ENCODE data around the gene COL1A2.

The COL1A2 gene

DNA sequence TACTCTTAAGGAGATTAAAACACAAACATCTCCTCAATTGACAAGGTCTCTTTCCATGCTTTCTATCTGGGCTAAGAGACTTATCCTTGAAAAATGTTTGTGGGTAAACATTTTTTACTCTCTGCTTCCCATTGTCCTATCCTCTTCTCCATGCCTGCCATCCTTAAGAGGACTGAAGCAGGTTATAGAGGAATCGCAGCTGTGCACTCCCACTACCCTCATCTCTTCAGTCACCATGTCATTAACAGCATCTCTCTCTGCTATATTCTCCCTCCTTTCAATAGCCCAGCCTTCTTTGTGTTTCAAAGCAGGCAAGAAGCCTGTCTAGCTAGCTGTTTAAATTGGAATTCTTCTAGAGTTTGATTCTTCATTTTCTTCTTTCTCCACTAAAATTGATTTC lies 22.6 kb downstream of the COL1A2 start:
- TF ChIP-seq, protein P1, sequence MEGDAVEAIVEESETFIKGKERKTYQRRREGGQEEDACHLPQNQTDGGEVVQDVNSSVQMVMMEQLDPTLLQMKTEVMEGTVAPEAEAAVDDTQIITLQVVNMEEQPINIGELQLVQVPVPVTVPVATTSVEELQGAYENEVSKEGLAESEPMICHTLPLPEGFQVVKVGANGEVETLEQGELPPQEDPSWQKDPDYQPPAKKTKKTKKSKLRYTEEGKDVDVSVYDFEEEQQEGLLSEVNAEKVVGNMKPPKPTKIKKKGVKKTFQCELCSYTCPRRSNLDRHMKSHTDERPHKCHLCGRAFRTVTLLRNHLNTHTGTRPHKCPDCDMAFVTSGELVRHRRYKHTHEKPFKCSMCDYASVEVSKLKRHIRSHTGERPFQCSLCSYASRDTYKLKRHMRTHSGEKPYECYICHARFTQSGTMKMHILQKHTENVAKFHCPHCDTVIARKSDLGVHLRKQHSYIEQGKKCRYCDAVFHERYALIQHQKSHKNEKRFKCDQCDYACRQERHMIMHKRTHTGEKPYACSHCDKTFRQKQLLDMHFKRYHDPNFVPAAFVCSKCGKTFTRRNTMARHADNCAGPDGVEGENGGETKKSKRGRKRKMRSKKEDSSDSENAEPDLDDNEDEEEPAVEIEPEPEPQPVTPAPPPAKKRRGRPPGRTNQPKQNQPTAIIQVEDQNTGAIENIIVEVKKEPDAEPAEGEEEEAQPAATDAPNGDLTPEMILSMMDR (IDR thresholded peaks at IDR 0.05; ENCODE audit: control extremely low read depth, extremely low read depth, low read depth, missing control alignments), result no peak
- ChIA-PET POLR2A (no interaction called here), CTCF (interaction anchor here (1.2 kb wide), 1 partner anchor 26 kb away, joined by 3 read pairs; no protein-coding TSS in a partner anchor)
- no peak for DNase-seq (ENCODE audit: extremely low spot score)

DNA sequence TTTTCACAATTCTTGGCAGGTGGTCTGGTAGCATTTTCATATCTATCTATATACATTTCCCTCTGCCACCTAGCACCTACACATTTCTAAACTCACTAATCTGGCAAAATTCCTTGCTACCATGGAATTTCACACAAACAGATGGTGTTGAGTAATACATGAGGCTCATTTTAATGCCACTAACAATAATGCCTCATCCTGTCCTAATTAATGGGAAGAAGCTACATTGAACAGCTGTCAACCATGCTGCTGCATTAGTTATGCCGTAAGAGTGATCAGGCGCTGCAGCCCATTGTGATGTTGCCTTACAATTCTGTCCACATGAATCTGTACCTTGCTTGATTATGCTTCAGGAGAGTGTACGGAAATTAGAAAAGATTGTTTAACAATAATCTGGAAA lies 23.2 kb downstream of the COL1A2 start:
- ChIA-PET POLR2A (no interaction called here), CTCF (interaction anchor here (1.2 kb wide), 1 partner anchor 25 kb away, joined by 3 read pairs; no protein-coding TSS in a partner anchor)
- TF ChIP-seq, protein P1 (IDR thresholded peaks at IDR 0.05; ENCODE audit: control extremely low read depth, extremely low read depth, low read depth, missing control alignments), result no peak
- no peak for DNase-seq (ENCODE audit: extremely low spot score)

DNA sequence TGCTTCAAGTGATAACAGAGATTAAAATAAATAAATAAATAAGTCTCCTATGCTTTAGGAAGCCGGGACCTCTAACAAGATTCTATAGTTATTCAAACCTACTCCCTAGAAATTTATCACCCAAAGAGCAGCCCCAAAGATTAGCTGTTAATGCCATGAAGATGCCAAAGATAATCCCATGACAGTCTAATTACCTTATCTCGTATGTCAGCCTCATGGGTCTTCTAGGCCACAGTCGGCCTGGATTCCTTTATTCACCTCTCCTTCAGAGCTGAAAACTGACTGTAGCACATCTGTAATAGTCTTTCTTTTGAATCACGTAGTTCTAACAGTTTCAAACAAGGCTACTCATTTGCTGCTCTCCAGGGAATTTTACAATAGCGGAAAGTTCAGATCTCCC lies 24.2 kb downstream of the COL1A2 start:
- DNase-seq (ENCODE audit: extremely low spot score), result no peak
- CTCF ChIA-PET, result no interaction called here
- TF ChIP-seq, protein P1 (IDR thresholded peaks at IDR 0.05; ENCODE audit: control extremely low read depth, extremely low read depth, low read depth, missing control alignments), result no peak
- POLR2A ChIA-PET, result no interaction called here

DNA sequence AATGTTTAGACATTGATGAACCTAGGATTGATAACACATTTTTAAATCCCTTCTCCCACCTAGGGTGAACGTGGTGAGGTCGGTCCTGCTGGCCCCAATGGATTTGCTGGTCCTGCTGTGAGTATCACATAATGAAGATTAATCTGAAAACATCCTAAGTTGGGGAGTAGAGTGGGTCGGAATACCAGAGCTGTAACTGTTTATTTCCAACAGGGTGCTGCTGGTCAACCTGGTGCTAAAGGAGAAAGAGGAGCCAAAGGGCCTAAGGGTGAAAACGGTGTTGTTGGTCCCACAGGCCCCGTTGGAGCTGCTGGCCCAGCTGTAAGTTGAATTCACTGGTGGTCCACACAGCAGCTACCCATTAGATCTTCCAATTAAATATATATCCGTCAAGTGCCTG lies 25.6 kb downstream of the COL1A2 start:
- DNase-seq (ENCODE audit: extremely low spot score), result no peak
- TF ChIP-seq, protein P1 (IDR thresholded peaks at IDR 0.05; ENCODE audit: control extremely low read depth, extremely low read depth, low read depth, missing control alignments), result no peak
- ChIA-PET POLR2A (no interaction called here), CTCF (interaction anchor here (1.8 kb wide), 1 partner anchor 15 kb away, joined by 8 read pairs; no protein-coding TSS in a partner anchor)

DNA sequence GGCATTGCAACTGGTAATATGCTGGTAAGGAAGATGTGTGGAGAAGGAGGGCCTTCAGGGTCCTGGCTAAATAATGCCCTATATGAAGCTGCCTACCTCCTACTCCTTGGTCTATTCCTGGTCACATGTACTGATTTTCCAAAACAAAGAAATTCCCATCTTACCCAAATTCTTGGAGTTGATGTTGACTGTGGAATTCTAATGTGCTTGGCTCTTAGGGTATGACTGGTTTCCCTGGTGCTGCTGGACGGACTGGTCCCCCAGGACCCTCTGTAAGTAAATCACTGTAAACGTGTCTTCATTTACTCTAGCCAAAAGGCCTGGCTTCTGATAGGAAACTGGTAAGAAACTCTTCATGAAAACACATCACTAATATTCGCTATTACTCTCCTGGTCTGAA lies 27.0 kb downstream of the COL1A2 start:
- ChIA-PET POLR2A (no interaction called here), CTCF (interaction anchor here (1.8 kb wide), 1 partner anchor 14 kb away, joined by 8 read pairs; no protein-coding TSS in a partner anchor)
- DNase-seq (ENCODE audit: extremely low spot score), result no peak
- TF ChIP-seq, protein P1 (IDR thresholded peaks at IDR 0.05; ENCODE audit: control extremely low read depth, extremely low read depth, low read depth, missing control alignments), result no peak

DNA sequence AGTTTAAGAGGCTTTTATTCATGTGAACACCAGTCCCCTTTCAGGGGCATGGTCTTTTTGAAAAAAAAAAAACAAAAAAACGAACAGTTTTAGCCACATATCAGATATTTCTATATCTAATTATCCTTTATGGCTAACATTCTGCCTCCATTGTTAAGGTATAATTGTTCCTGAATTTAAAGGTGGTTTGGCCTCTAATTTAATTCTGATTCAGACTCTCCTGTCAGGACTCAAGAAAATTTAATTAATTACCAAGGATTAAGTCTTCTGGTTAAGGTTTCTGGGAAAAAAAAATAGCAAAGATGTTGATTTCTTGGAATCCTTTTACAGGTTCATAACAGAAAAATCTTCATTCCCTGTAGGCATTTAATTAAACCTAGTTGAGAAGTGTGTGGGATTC lies 27.4 kb downstream of the COL1A2 start:
- CTCF ChIA-PET, result no interaction called here
- POLR2A ChIA-PET, result no interaction called here
- no peak for DNase-seq (ENCODE audit: extremely low spot score)
- TF ChIP-seq, protein P1 (IDR thresholded peaks at IDR 0.05; ENCODE audit: control extremely low read depth, extremely low read depth, low read depth, missing control alignments), result no peak

All from GM10248 (cell line).